K562 (cell line): ENCODE data around the gene PPP1CC. TPM values are rescaled to one million over a fixed set of nuclear protein-coding genes. Genes with fewer than 3 reads are reported as not detected.
A peak's percentile ranks its signal among the peaks of the same experiment; 100 is the strongest.

Experiments used
- BRCA1 ChIP-seq, 2 experiments: fragments of 450-650 bp in 1 of 2; sonication (generic) in 1 of 2; formaldehyde crosslinking in 1 of 2; IDR thresholded peaks; 2 replicates each; pipeline versions ENCODE4 v1.5.0 to v1.6.1; 2017 to 2020; ENCODE audit warnings: mild to moderate bottlenecking in 1 of 2, missing genetic modification reagents in 1 of 2
- GABPB2 ChIP-seq: fragments of 250-450 bp; sonication (Bioruptor Pico); conservative IDR thresholded peaks from 2 replicates; pipeline ENCODE4 v1.5.1; 2021; ENCODE audit warnings: mild to moderate bottlenecking
- HDAC8 ChIP-seq: fragments of 450-650 bp; IDR thresholded peaks from 2 replicates; pipeline ENCODE4 v1.6.1; 2016; ENCODE audit warnings: mild to moderate bottlenecking, missing genetic modification characterization, moderate library complexity, missing compliant biosample characterization
- KAT7 ChIP-seq: sonication (generic); formaldehyde crosslinking; IDR thresholded peaks from 2 replicates; pipeline ENCODE4 v1.8.0; 2022; ENCODE audit warnings: missing genetic modification reagents, mild to moderate bottlenecking, borderline replicate concordance
- KDM1A ChIP-seq, 2 experiments: fragments of 450-650 bp; IDR thresholded peaks; 2 replicates each; pipeline ENCODE4 v1.6.1; 2016; ENCODE audit warnings: mild to moderate bottlenecking in 2 of 2
- MAFK ChIP-seq: IDR thresholded peaks from 2 replicates; pipeline ENCODE4 v1.6.1; 2011; ENCODE audit warnings: low read length, improper control_type of control experiment
- MIER1 ChIP-seq: fragments of 450-650 bp; IDR thresholded peaks from 2 replicates; pipeline ENCODE4 v1.6.1; 2016; ENCODE audit warnings: antibody characterized with exemption, mild to moderate bottlenecking, low read depth
- NFATC3 ChIP-seq: fragments of 450-650 bp; IDR thresholded peaks from 2 replicates; pipeline ENCODE4 v1.6.1; 2017; ENCODE audit warnings: mild to moderate bottlenecking
- RB1 ChIP-seq: fragments of 450-650 bp; IDR thresholded peaks from 2 replicates; pipeline ENCODE4 v1.6.1; 2017; ENCODE audit warnings: low read depth, mild to moderate bottlenecking
- RBM25 ChIP-seq: fragments of 200-400 bp; formaldehyde crosslinking; IDR thresholded peaks from 2 replicates; pipeline ENCODE4 v1.6.1; 2018; ENCODE audit warnings: low read length, low read depth, moderate library complexity; ENCODE audit not compliant: severe bottlenecking
- TCF7 ChIP-seq: sonication (generic); IDR thresholded peaks from 2 replicates; pipeline ENCODE4 v1.6.1; 2016; ENCODE audit warnings: antibody characterized with exemption, borderline replicate concordance
- ZFP36 ChIP-seq: fragments of 150-350 bp; IDR thresholded peaks from 2 replicates; pipeline ENCODE4 v1.6.1; 2018; ENCODE audit warnings: low read length, low read depth; ENCODE audit not compliant: partially characterized antibody
- ZFX ChIP-seq: sonication (generic); formaldehyde crosslinking; IDR thresholded peaks from 2 replicates; pipeline ENCODE4 v1.8.0; 2022; ENCODE audit warnings: mild to moderate bottlenecking, missing genetic modification reagents, moderate library complexity
- ZNF212 ChIP-seq: fragments of 450-650 bp; formaldehyde crosslinking; IDR thresholded peaks from 2 replicates; pipeline ENCODE4 v1.4.0; 2020; ENCODE audit warnings: mild to moderate bottlenecking
- ZNF324 ChIP-seq: fragments of 250-450 bp; sonication (Bioruptor Pico); IDR thresholded peaks from 2 replicates; pipeline ENCODE4 v1.4.0; 2020; ENCODE audit warnings: mild to moderate bottlenecking
- ZNF354B ChIP-seq: fragments of 250-450 bp; sonication (Bioruptor Pico); IDR thresholded peaks from 2 replicates; pipeline ENCODE4 v1.4.0; 2020
- polyA plus RNA-seq, 8 experiments: library from polyadenylated mRNA; depleted of rRNA in 4 of 8; stranded (reverse) in 5 of 8; unstranded in 3 of 8; fragments of >200 nt; fragmentation: Nextera tagmentation in 2 of 8; fragmentation: Illumina TruSeq in 1 of 8; extraction: Ambion mirVana in 2 of 8; extraction: Trizol in 1 of 8; gene quantifications; 2 replicates each; pipeline versions ENCODE4 v1.2.1 to v1.2.3, GENCODE V29; 2011 to 2014; ENCODE audit warnings: inconsistent platforms in 1 of 8, missing spikeins in 1 of 8
- total RNA-seq, 7 experiments: library from RNA; depleted of rRNA in 6 of 7; stranded (reverse); fragments of >200 nt in 6 of 7; fragmentation: Illumina TruSeq in 2 of 7; extraction: Trizol in 2 of 7; gene quantifications; 2 replicates each; pipeline versions ENCODE4 v1.2.1 to v1.2.3, GENCODE V29; 2011 to 2021; ENCODE audit warnings: low replicate concordance in 1 of 7
- TF ChIP-seq, protein P1 (sequence below): fragments of 250-450 bp; sonication (Bioruptor Pico); IDR thresholded peaks from 2 replicates; pipeline ENCODE4 v1.5.1; 2021; ENCODE audit warnings: mild to moderate bottlenecking
- TF ChIP-seq, protein P2 (sequence below): fragments of 250-450 bp; sonication (Bioruptor Pico); IDR thresholded peaks from 2 replicates; pipeline ENCODE4 v1.5.0; 2020; ENCODE audit warnings: mild to moderate bottlenecking
- TF ChIP-seq, protein P3 (sequence below): fragments of 250-450 bp; sonication (Bioruptor Pico); IDR thresholded peaks from 2 replicates; pipeline ENCODE4 v1.4.0; 2020

The PPP1CC gene
- total and polyA plus RNA-seq, 9 of the 15 experiments (the other 6 are each of a cell fraction or from before 2014, with no cell fraction given), result 67.4 to 286 (median 195) TPM

DNA sequence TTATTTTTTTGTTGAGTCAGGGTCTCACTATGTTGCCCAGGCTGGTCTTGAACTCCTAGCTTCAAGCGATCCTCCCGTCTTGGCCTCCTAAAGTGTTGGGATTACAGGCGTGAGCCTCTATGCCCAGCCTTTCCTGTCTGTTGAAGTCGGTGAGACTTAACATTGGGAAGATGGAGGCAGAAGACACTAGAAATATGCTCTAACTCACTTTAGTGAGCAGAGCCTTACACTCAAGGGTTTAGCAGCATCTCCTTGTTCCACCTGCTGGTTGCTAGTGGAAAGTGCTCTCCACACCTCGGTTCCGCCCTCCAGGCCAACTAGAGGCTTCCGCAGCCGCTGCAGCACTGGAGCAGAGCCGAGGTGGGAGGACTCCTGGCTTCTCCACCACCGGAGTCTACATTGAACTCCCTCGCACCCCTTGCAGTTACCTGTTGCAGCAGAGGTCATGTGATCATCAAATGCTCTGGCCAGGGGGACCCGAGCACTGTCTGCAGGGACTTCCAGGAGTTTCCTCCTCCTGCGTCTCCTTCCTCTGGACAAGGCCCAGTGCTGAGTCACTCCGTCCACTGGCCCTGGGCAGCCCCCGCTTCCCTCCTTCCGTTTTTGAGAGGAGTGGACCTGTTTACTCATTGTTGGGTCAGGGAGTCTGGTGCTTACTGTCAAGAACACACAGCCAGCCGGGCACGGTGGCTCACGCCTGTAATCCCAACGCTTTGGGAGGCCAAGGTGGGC, 44.4 kb downstream of the PPP1CC start (continued):
- no peak; the same call in 1 of the 2 replicates for TF ChIP-seq HDAC8 (tag)
- no peak for TF ChIP-seq ZNF354B
- 0 out of 2 replicates have a peak, but pooled peaks have one; percentile 58 for TF ChIP-seq NFATC3
- TF ChIP-seq RBM25, result no peak
- peak; percentile 84 for TF ChIP-seq MAFK
- no peak for TF ChIP-seq ZNF212 (CRISPR knock-in tag)
- TF ChIP-seq MIER1, result no peak
- peak; percentile 91 for TF ChIP-seq ZFX (CRISPR knock-in tag)
- TF ChIP-seq ZFP36, result peak; percentile 33
- TF ChIP-seq TCF7, result no peak
- TF ChIP-seq ZNF324 (CRISPR knock-in tag), result no peak
- TF ChIP-seq KDM1A (IDR thresholded peaks at IDR 0.05), result peak in 1 of 2 experiments; percentile 51; a peak in 1 of 4 replicates
- no peak for TF ChIP-seq GABPB2 (CRISPR knock-in tag)
- peak; percentile 88 for TF ChIP-seq RB1
- TF ChIP-seq BRCA1 (IDR thresholded peaks at IDR 0.05), result no peak
- no peak for TF ChIP-seq BRCA1 (CRISPR knock-in tag; IDR thresholded peaks at IDR 0.05)
- TF ChIP-seq, protein P1, sequence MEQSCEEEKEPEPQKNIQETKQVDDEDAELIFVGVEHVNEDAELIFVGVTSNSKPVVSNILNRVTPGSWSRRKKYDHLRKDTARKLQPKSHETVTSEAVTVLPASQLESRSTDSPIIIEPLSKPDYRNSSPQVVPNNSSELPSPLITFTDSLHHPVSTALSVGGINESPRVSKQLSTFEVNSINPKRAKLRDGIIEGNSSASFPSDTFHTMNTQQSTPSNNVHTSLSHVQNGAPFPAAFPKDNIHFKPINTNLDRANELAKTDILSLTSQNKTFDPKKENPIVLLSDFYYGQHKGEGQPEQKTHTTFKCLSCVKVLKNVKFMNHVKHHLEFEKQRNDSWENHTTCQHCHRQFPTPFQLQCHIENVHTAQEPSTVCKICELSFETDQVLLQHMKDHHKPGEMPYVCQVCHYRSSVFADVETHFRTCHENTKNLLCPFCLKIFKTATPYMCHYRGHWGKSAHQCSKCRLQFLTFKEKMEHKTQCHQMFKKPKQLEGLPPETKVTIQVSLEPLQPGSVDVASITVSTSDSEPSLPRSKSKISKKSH (CRISPR knock-in tag), result no peak
- TF ChIP-seq KAT7 (CRISPR knock-in tag), result 0 out of 2 replicates have a peak, but pooled peaks have one; percentile 40
- TF ChIP-seq, protein P2, sequence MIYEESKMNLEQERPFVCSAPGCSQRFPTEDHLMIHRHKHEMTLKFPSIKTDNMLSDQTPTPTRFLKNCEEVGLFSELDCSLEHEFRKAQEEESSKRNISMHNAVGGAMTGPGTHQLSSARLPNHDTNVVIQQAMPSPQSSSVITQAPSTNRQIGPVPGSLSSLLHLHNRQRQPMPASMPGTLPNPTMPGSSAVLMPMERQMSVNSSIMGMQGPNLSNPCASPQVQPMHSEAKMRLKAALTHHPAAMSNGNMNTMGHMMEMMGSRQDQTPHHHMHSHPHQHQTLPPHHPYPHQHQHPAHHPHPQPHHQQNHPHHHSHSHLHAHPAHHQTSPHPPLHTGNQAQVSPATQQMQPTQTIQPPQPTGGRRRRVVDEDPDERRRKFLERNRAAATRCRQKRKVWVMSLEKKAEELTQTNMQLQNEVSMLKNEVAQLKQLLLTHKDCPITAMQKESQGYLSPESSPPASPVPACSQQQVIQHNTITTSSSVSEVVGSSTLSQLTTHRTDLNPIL (CRISPR knock-in tag), result no peak
- TF ChIP-seq, protein P3, sequence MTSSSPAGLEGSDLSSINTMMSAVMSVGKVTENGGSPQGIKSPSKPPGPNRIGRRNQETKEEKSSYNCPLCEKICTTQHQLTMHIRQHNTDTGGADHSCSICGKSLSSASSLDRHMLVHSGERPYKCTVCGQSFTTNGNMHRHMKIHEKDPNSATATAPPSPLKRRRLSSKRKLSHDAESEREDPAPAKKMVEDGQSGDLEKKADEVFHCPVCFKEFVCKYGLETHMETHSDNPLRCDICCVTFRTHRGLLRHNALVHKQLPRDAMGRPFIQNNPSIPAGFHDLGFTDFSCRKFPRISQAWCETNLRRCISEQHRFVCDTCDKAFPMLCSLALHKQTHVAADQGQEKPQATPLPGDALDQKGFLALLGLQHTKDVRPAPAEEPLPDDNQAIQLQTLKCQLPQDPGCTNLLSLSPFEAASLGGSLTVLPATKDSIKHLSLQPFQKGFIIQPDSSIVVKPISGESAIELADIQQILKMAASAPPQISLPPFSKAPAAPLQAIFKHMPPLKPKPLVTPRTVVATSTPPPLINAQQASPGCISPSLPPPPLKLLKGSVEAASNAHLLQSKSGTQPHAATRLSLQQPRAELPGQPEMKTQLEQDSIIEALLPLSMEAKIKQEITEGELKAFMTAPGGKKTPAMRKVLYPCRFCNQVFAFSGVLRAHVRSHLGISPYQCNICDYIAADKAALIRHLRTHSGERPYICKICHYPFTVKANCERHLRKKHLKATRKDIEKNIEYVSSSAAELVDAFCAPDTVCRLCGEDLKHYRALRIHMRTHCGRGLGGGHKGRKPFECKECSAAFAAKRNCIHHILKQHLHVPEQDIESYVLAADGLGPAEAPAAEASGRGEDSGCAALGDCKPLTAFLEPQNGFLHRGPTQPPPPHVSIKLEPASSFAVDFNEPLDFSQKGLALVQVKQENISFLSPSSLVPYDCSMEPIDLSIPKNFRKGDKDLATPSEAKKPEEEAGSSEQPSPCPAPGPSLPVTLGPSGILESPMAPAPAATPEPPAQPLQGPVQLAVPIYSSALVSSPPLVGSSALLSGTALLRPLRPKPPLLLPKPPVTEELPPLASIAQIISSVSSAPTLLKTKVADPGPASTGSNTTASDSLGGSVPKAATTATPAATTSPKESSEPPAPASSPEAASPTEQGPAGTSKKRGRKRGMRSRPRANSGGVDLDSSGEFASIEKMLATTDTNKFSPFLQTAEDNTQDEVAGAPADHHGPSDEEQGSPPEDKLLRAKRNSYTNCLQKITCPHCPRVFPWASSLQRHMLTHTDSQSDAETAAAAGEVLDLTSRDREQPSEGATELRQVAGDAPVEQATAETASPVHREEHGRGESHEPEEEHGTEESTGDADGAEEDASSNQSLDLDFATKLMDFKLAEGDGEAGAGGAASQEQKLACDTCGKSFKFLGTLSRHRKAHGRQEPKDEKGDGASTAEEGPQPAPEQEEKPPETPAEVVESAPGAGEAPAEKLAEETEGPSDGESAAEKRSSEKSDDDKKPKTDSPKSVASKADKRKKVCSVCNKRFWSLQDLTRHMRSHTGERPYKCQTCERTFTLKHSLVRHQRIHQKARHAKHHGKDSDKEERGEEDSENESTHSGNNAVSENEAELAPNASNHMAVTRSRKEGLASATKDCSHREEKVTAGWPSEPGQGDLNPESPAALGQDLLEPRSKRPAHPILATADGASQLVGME (CRISPR knock-in tag), result peak; percentile 79; the same call in 1 of the 2 replicates
